ENCODE measurements around the gene CACUL1. TPM values are rescaled to one million over a fixed set of nuclear protein-coding genes. Genes with fewer than 3 reads are reported as not detected.

The CACUL1 gene
- total and polyA plus RNA-seq, 9 of the 15 experiments (the other 6 are each of a cell fraction or from before 2014, with no cell fraction given) = 4.5 to 17.1 (median 13.5) TPM

GRCh38 chr10:118746246-118746645 lies 8.5 kb downstream of the CACUL1 start:
- ChIA-PET CTCF (ENCODE audit: low intra/inter-chr PET ratio) (interaction anchor here (0.6 kb wide), 1 partner anchor 1209 kb away, joined by 3 read pairs; no protein-coding TSS in a partner anchor), POLR2A (no interaction called here)
- Histone ChIP-seq H3K4me3 (no peak overlapping the region), H3K4me1 (replicated peaks in 1 of 2; ENCODE audit: control insufficient read depth in 2 of 2, insufficient read depth in 2 of 2, low read length in 2 of 2) (peaks cover 0 to 8% of the 10 kb centered on the region in 2 experiments; a peak in 3 of 5 replicates), H3K27me3 (ENCODE audit: control insufficient read depth in 2 of 2, insufficient read depth in 2 of 2, low read length in 2 of 2) (no peaks in the 10 kb centered on the region), H3K4me2 (ENCODE audit: insufficient read depth, low read length) (no peak overlapping the region), H4K20me1 (replicated peaks; ENCODE audit: control insufficient read depth, insufficient read depth, low read length) (peaks cover 10% of the 10 kb centered on the region), H3K27ac (ENCODE audit: extremely low read depth, low read depth, low read length) (no peak overlapping the region; the same call in 2 of the 3 replicates), H3K36me3 (ENCODE audit: control insufficient read depth, insufficient read depth, low read length) (peaks cover 4% of the 10 kb centered on the region; the same call in 2 of the 3 replicates), H2AFZ (ENCODE audit: low read depth, low read length) (no peak overlapping the region), H3K9me3 (replicated peaks; ENCODE audit: control insufficient read depth, insufficient read depth, low read depth, low read length) (no peaks in the 10 kb centered on the region), H3K79me2 (ENCODE audit: control insufficient read depth, insufficient read depth, low read length) (peaks cover 95% of the 10 kb centered on the region), H3K9ac (ENCODE audit: insufficient read depth in 1 of 2, low read depth in 2 of 2, low read length in 2 of 2) (no peak overlapping the region), H3K9me1 (ENCODE audit: control insufficient read depth, insufficient read depth, low read length) (no peaks in the 10 kb centered on the region)
- ATAC-seq (no peak), FAIRE-seq (no peak), DNase-seq (ENCODE audit: extremely low read depth in 1 of 4, low spot score in 3 of 4) (no peak)
- TF ChIP-seq LCOR (CRISPR knock-in tag; IDR thresholded peaks at IDR 0.05) (no peak), MEIS2 (IDR thresholded peaks at IDR 0.05; ENCODE audit: partially characterized antibody) (peak; percentile 35), ARID1B (IDR thresholded peaks at IDR 0.05) (peak; percentile 18; the same call in 1 of the 2 replicates)
- TF ChIP-seq, protein P1, sequence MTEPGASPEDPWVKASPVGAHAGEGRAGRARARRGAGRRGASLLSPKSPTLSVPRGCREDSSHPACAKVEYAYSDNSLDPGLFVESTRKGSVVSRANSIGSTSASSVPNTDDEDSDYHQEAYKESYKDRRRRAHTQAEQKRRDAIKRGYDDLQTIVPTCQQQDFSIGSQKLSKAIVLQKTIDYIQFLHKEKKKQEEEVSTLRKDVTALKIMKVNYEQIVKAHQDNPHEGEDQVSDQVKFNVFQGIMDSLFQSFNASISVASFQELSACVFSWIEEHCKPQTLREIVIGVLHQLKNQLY (CRISPR knock-in tag; conservative IDR thresholded peaks at IDR 0.05) = no peak
- BruUV-seq (replicated peaks) = no TSS peak
- intact Hi-C loops (cut with micrococcal nuclease) = no loop called here
- in situ Hi-C loops (cut with MboI) = no loop called here
- 11% methylated on average over 4 of the region's 4 CpGs for WGBS (ENCODE audit: insufficient coverage, low coverage, missing lambda C conversion rate)

- peaks cover 6% of the 10 kb centered on the region for H4K20me1 ChIP-seq (replicated peaks; ENCODE audit: control insufficient read depth, insufficient read depth, low read length)
- in situ Hi-C loops (cut with MboI) = no loop called here
- no peak overlapping the region for H3K9ac ChIP-seq (ENCODE audit: insufficient read depth in 1 of 2, low read depth in 2 of 2, low read length in 2 of 2)
- H3K9me1 ChIP-seq (ENCODE audit: control insufficient read depth, insufficient read depth, low read length) = peaks cover 3% of the 10 kb centered on the region
- DNase-seq (ENCODE audit: extremely low read depth in 1 of 4, low spot score in 3 of 4) = no peak
- no TSS peak for BruUV-seq (replicated peaks)
- ChIA-PET CTCF (ENCODE audit: low intra/inter-chr PET ratio) (no interaction called here), POLR2A (interaction anchor here (0.7 kb wide), 1 partner anchor 36 kb away, joined by 3 read pairs; no protein-coding TSS in a partner anchor)
- no peak overlapping the region for H3K4me2 ChIP-seq (ENCODE audit: insufficient read depth, low read length)
- peaks cover 0 to 8% of the 10 kb centered on the region in 2 experiments; a peak in 3 of 5 replicates for H3K4me1 ChIP-seq (replicated peaks in 1 of 2; ENCODE audit: control insufficient read depth in 2 of 2, insufficient read depth in 2 of 2, low read length in 2 of 2)
- FAIRE-seq = no peak
- H3K36me3 ChIP-seq (ENCODE audit: control insufficient read depth, insufficient read depth, low read length) = peaks cover 4% of the 10 kb centered on the region; the same call in 2 of the 3 replicates
- 83% methylated on average over 3 of the region's 4 CpGs for WGBS (ENCODE audit: insufficient coverage, low coverage, missing lambda C conversion rate)
- no peak for ATAC-seq
- H3K27ac ChIP-seq (ENCODE audit: extremely low read depth, low read depth, low read length) = no peak overlapping the region
- no peak overlapping the region for H2AFZ ChIP-seq (ENCODE audit: low read depth, low read length)
- no peak overlapping the region for H3K4me3 ChIP-seq
- intact Hi-C loops (cut with micrococcal nuclease) = no loop called here
- H3K79me2 ChIP-seq (ENCODE audit: control insufficient read depth, insufficient read depth, low read length) = peaks cover 92% of the 10 kb centered on the region
- no peaks in the 10 kb centered on the region for H3K9me3 ChIP-seq (replicated peaks; ENCODE audit: control insufficient read depth, insufficient read depth, low read depth, low read length)
- H3K27me3 ChIP-seq (ENCODE audit: control insufficient read depth in 2 of 2, insufficient read depth in 2 of 2, low read length in 2 of 2) = no peaks in the 10 kb centered on the region
- TF ChIP-seq SNAPC5 (CRISPR knock-in tag; IDR thresholded peaks at IDR 0.05) (no peak), ZNF444 (CRISPR knock-in tag; IDR thresholded peaks at IDR 0.05) (no peak), RNF2 (IDR thresholded peaks at IDR 0.05) (no peak), EGR1 (conservative IDR thresholded peaks at IDR 0.05) (no peak), ZNF395 (CRISPR knock-in tag; IDR thresholded peaks at IDR 0.05) (no peak), KAT7 (CRISPR knock-in tag; IDR thresholded peaks at IDR 0.05; ENCODE audit: borderline replicate concordance) (no peak), SMARCA4 (IDR thresholded peaks at IDR 0.05) (no peak), WHSC1 (IDR thresholded peaks at IDR 0.05; ENCODE audit: low read length) (no peak), THRA (IDR thresholded peaks at IDR 0.05) (no peak)
These were observed 9.7 kb downstream of the CACUL1 start for GRCh38 chr10:118745056-118745455.

Data from K562 (cell line).